HepG2 (cell line): Measurements from ENCODE around the gene NSUN5. TPM values are rescaled to one million over a fixed set of nuclear protein-coding genes. Genes with fewer than 3 reads are reported as not detected.

Experiments used
- CC2D1A ChIP-seq: sonication (generic); formaldehyde crosslinking; IDR thresholded peaks from 2 replicates; pipeline ENCODE4 v1.8.1; 2023; ENCODE audit warnings: mild to moderate bottlenecking, missing genetic modification reagents
- E2F1 ChIP-seq: sonication (generic); formaldehyde crosslinking; IDR thresholded peaks from 2 replicates; pipeline ENCODE4 v1.5.0; 2020; ENCODE audit warnings: missing genetic modification reagents
- ESRRA ChIP-seq: sonication (generic); formaldehyde crosslinking; IDR thresholded peaks from 2 replicates; pipeline ENCODE4 v1.5.1; 2020; ENCODE audit warnings: mild to moderate bottlenecking, low read depth, missing genetic modification reagents
- FIP1L1 ChIP-seq: fragments of 200-400 bp; formaldehyde crosslinking; IDR thresholded peaks from 2 replicates; pipeline ENCODE4 v1.6.1; 2018; ENCODE audit warnings: low read depth, mild to moderate bottlenecking, low read length, moderate library complexity, borderline replicate concordance; ENCODE audit not compliant: insufficient read depth
- FOXM1 ChIP-seq: sonication (generic); formaldehyde crosslinking; IDR thresholded peaks from 2 replicates; pipeline ENCODE4 v1.5.0; 2020; ENCODE audit warnings: missing genetic modification reagents
- HNRNPK ChIP-seq: fragments of 200-400 bp; formaldehyde crosslinking; IDR thresholded peaks from 2 replicates; pipeline ENCODE4 v1.6.1; 2018; ENCODE audit warnings: low read length, low read depth, moderate library complexity, mild to moderate bottlenecking; ENCODE audit not compliant: poor library complexity, severe bottlenecking
- MED13 ChIP-seq: sonication (generic); formaldehyde crosslinking; IDR thresholded peaks from 2 replicates; pipeline ENCODE4 v1.5.0; 2020; ENCODE audit warnings: missing genetic modification reagents
- MYNN ChIP-seq: sonication (generic); formaldehyde crosslinking; IDR thresholded peaks from 2 replicates; pipeline ENCODE4 v1.4.0; 2020; ENCODE audit warnings: mild to moderate bottlenecking, low read depth, missing genetic modification reagents
- POGZ ChIP-seq: sonication (generic); formaldehyde crosslinking; IDR thresholded peaks from 2 replicates; pipeline ENCODE4 v1.4.0; 2020; ENCODE audit warnings: mild to moderate bottlenecking, missing genetic modification reagents
- SIX4 ChIP-seq: sonication (generic); formaldehyde crosslinking; IDR thresholded peaks from 2 replicates; pipeline ENCODE4 v1.4.0; 2020; ENCODE audit warnings: missing genetic modification reagents
- TRIM24 ChIP-seq: sonication (generic); formaldehyde crosslinking; IDR thresholded peaks from 2 replicates; pipeline ENCODE4 v1.8.0; 2022; ENCODE audit warnings: mild to moderate bottlenecking, missing genetic modification reagents
- ZGPAT ChIP-seq: IDR thresholded peaks from 2 replicates; pipeline ENCODE4 v1.6.1; 2016; ENCODE audit warnings: mild to moderate bottlenecking
- ZMYM3 ChIP-seq: sonication (generic); formaldehyde crosslinking; IDR thresholded peaks from 2 replicates; pipeline ENCODE4 v1.5.1; 2020; ENCODE audit warnings: mild to moderate bottlenecking, missing genetic modification reagents
- ZNF234 ChIP-seq: sonication (generic); formaldehyde crosslinking; conservative IDR thresholded peaks from 2 replicates; pipeline ENCODE4 v1.5.1; 2020; ENCODE audit warnings: mild to moderate bottlenecking, missing genetic modification reagents
- ZNF235 ChIP-seq: sonication (generic); formaldehyde crosslinking; IDR thresholded peaks from 2 replicates; pipeline ENCODE4 v1.8.1; 2023; ENCODE audit warnings: mild to moderate bottlenecking, missing genetic modification reagents, borderline replicate concordance
- ZNF556 ChIP-seq: sonication (generic); formaldehyde crosslinking; IDR thresholded peaks from 2 replicates; pipeline ENCODE4 v1.4.0; 2020; ENCODE audit warnings: mild to moderate bottlenecking, missing genetic modification reagents, borderline replicate concordance
- ZNF687 ChIP-seq: sonication (generic); formaldehyde crosslinking; IDR thresholded peaks from 2 replicates; pipeline ENCODE4 v1.5.1; 2020; ENCODE audit warnings: mild to moderate bottlenecking, missing genetic modification reagents, moderate library complexity
- polyA plus RNA-seq, 8 experiments: library from polyadenylated mRNA; depleted of rRNA in 3 of 8; stranded (reverse) in 7 of 8; unstranded in 1 of 8; fragments of >200 nt; fragmentation: Illumina TruSeq in 4 of 8; extraction: Trizol in 4 of 8; gene quantifications; 2 replicates each; pipeline versions ENCODE4 v1.2.1 to v1.2.3, GENCODE V29; 2011 to 2016; ENCODE audit warnings: low read depth in 4 of 8, missing spikeins in 1 of 8, mixed read lengths in 1 of 8; ENCODE audit not compliant: insufficient read depth in 1 of 8
- total RNA-seq, 5 experiments: library from RNA; depleted of rRNA; stranded (reverse); fragments of >200 nt; fragmentation: Illumina TruSeq; extraction: Trizol; gene quantifications; 2 replicates each; pipeline ENCODE4 v1.2.3, GENCODE V29; 2016; ENCODE audit warnings: low read depth in 1 of 5

The NSUN5 gene
- total and polyA plus RNA-seq, 2 of the 13 experiments (the other 11 are each of a cell fraction or from before 2014, with no cell fraction given): 19.9 to 35.8 TPM

GRCh38 chr7:73343671-73344380 lies 35.2 kb upstream of the NSUN5 start (continued):
- no peak for TF ChIP-seq ZNF687 (CRISPR knock-in tag)
- TF ChIP-seq POGZ (CRISPR knock-in tag): no peak
- TF ChIP-seq ZMYM3 (CRISPR knock-in tag): no peak
- TF ChIP-seq ZNF235: no peak; the same call in 1 of the 2 replicates
- TF ChIP-seq FIP1L1: no peak
- TF ChIP-seq SIX4 (CRISPR knock-in tag): no peak
- no peak for TF ChIP-seq ZGPAT (CRISPR knock-in tag)
- TF ChIP-seq ZNF556: peak; percentile 34; the same call in 1 of the 2 replicates
- no peak for TF ChIP-seq CC2D1A
- no peak for TF ChIP-seq ZNF234 (CRISPR knock-in tag)
- no peak for TF ChIP-seq MYNN (CRISPR knock-in tag)
- TF ChIP-seq E2F1: no peak
- no peak for TF ChIP-seq TRIM24 (CRISPR knock-in tag)
- no peak for TF ChIP-seq FOXM1 (CRISPR knock-in tag)
- peak; percentile 50; the same call in 1 of the 2 replicates for TF ChIP-seq ESRRA (CRISPR knock-in tag)
- no peak for TF ChIP-seq MED13 (CRISPR knock-in tag)
- TF ChIP-seq HNRNPK: no peak
